K562 (cell line): ENCODE measurements around the gene C1orf56. TPM values are rescaled to one million over a fixed set of nuclear protein-coding genes. Genes with fewer than 3 reads are reported as not detected.

Experiments used
- ATAC-seq: fragments of 200-7000 bp; cut with Tn5 transposase; 3 replicates; pipeline ENCODE4 v1.9.1; 2020; ENCODE audit warnings: moderate library complexity
- BruUV-seq: library from RNA; stranded (reverse); fragments of 400-500 nt; replicated peaks from 2 replicates; lab custom pipeline; 2021; lab: Mats Ljungman, UMichigan
- CTCF ChIA-PET: fragments of 300-600 bp; formaldehyde crosslinking; extraction: SDS; loops from one replicate; lab custom pipeline; 2021; ENCODE audit warnings: low intra/inter-chr PET ratio; lab: Yijun Ruan, JAX
- POLR2A ChIA-PET: fragments of 300-600, 350-650 bp; sonication (Branson Sonifier 250); formaldehyde crosslinking; extraction: SDS; loops from one replicate; lab custom pipeline; 2021; ENCODE audit warnings: antibody characterized with exemption, inconsistent platforms; lab: Yijun Ruan, JAX
- DNase-seq, 4 experiments: peaks; one replicate each; pipeline versions ENCODE4 v3.0.0 to v3.0.0-alpha.2; 2011 to 2018; ENCODE audit warnings: low spot score in 3 of 4, mixed read lengths in 3 of 4; ENCODE audit errors: extremely low read depth in 1 of 4
- FAIRE-seq: peaks from 2 replicates; lab custom pipeline; 2011; peaks lifted over from hg19 to GRCh38; lab: Jason Lieb, UNC
- H2AFZ ChIP-seq: 2 replicates; pipeline ENCODE4 v1.6.0; 2011; ENCODE audit warnings: low read depth, low read length, control low read depth, inconsistent platforms
- H3K27ac ChIP-seq: fragments of 200-600 bp; 3 replicates; pipeline ENCODE4 v1.8.0; 2011; ENCODE audit warnings: low read depth, mild to moderate bottlenecking, control low read depth, inconsistent platforms, low read length, moderate library complexity, mixed read lengths; ENCODE audit errors: extremely low read depth
- H3K27me3 ChIP-seq, 2 experiments: fragments of 300-600 bp in 1 of 2; 2 replicates in 1 of 2; 3 replicates in 1 of 2; pipeline versions ENCODE4 v1.6.0 to v1.8.0; 2011; ENCODE audit warnings: inconsistent platforms in 2 of 2, low read length in 2 of 2, mild to moderate bottlenecking in 1 of 2, mixed read lengths in 1 of 2, moderate library complexity in 1 of 2; ENCODE audit not compliant: control insufficient read depth in 2 of 2, insufficient read depth in 2 of 2
- H3K36me3 ChIP-seq: fragments of 300-600 bp; 3 replicates; pipeline ENCODE4 v1.8.0; 2011; ENCODE audit warnings: mild to moderate bottlenecking, low read length, inconsistent platforms; ENCODE audit not compliant: control insufficient read depth, insufficient read depth
- H3K4me1 ChIP-seq, 2 experiments: fragments of 200-600 bp in 1 of 2; replicated peaks in 1 of 2; 2 replicates in 1 of 2; 3 replicates in 1 of 2; pipeline versions ENCODE4 v1.5.1 to v1.8.0; 2011; ENCODE audit warnings: inconsistent platforms in 2 of 2, low read length in 2 of 2, mild to moderate bottlenecking in 1 of 2, mixed read lengths in 1 of 2, moderate library complexity in 1 of 2; ENCODE audit not compliant: control insufficient read depth in 2 of 2, insufficient read depth in 2 of 2
- H3K4me2 ChIP-seq: 2 replicates; pipeline ENCODE4 v1.6.1; 2011; ENCODE audit warnings: low read length, control low read depth, inconsistent platforms, mixed read lengths; ENCODE audit not compliant: insufficient read depth
- H3K4me3 ChIP-seq: fragments of 200-600 bp; sonication (generic), shearing (Covaris generic); 2 replicates; pipeline ENCODE4 v1.5.1; 2016; ENCODE audit warnings: control low read depth, inconsistent platforms
- H3K79me2 ChIP-seq: fragments of 200-600 bp; 3 replicates; pipeline ENCODE4 v1.8.0; 2011; ENCODE audit warnings: low read length, inconsistent platforms; ENCODE audit not compliant: control insufficient read depth, insufficient read depth
- H3K9ac ChIP-seq, 2 experiments: 2 replicates each; pipeline versions ENCODE4 v1.6.0 to v1.6.1; 2011; ENCODE audit warnings: low read depth in 2 of 2, low read length in 2 of 2, control low read depth in 1 of 2, inconsistent platforms in 1 of 2, mild to moderate bottlenecking in 1 of 2, mixed read lengths in 1 of 2; ENCODE audit not compliant: insufficient read depth in 1 of 2
- H3K9me1 ChIP-seq: one replicate; pipeline ENCODE4 v1.6.0; 2011; ENCODE audit warnings: inconsistent platforms, mild to moderate bottlenecking, low read length, moderate library complexity; ENCODE audit not compliant: control insufficient read depth, insufficient read depth
- H3K9me3 ChIP-seq: replicated peaks from 2 replicates; pipeline ENCODE4 v1.5.1; 2011; ENCODE audit warnings: low read depth, low read length, inconsistent platforms; ENCODE audit not compliant: control insufficient read depth, insufficient read depth
- H4K20me1 ChIP-seq: replicated peaks from 2 replicates; pipeline ENCODE4 v1.6.1; 2011; ENCODE audit warnings: low read length, inconsistent platforms, mixed read lengths; ENCODE audit not compliant: control insufficient read depth, insufficient read depth
- FOXJ2 ChIP-seq: fragments of 200-800 bp; sonication (Bioruptor generic); IDR thresholded peaks from 2 replicates; pipeline ENCODE4 v1.6.1; 2016; ENCODE audit warnings: missing genetic modification characterization, missing compliant biosample characterization
- NR2C2 ChIP-seq, 2 experiments: fragments of 200-800 bp in 1 of 2; sonication (Bioruptor generic) in 1 of 2; sonication (generic) in 1 of 2; formaldehyde crosslinking in 1 of 2; IDR thresholded peaks; 2 replicates each; pipeline versions ENCODE4 v1.6.1 to v1.8.0; 2016 to 2022; ENCODE audit warnings: mild to moderate bottlenecking in 1 of 2, missing compliant biosample characterization in 1 of 2, missing genetic modification characterization in 1 of 2, missing genetic modification reagents in 1 of 2
- OTX1 ChIP-seq: fragments of 450-650 bp; formaldehyde crosslinking; IDR thresholded peaks from 2 replicates; pipeline ENCODE4 v1.4.0; 2022; ENCODE audit warnings: mild to moderate bottlenecking
- SMAD3 ChIP-seq: fragments of 450-650 bp; formaldehyde crosslinking; conservative IDR thresholded peaks from 2 replicates; pipeline ENCODE4 v1.4.0; 2020; ENCODE audit warnings: mild to moderate bottlenecking
- ZNF165 ChIP-seq: fragments of 250-450 bp; sonication (Bioruptor Pico); IDR thresholded peaks from 2 replicates; pipeline ENCODE4 v1.4.0; 2020; ENCODE audit warnings: borderline replicate concordance
- ZNF584 ChIP-seq: fragments of 200-800 bp; sonication (Bioruptor generic); IDR thresholded peaks from 2 replicates; pipeline ENCODE4 v1.6.1; 2016; ENCODE audit warnings: low read depth, mild to moderate bottlenecking, missing genetic modification characterization, missing compliant biosample characterization
- WGBS: fragments of 100-300 bp; shearing (Covaris generic); methylation state at CpG from one replicate; pipeline ENCODE4 v1.1.6; 2016; ENCODE audit warnings: low coverage, mixed read lengths; ENCODE audit not compliant: insufficient coverage; ENCODE audit errors: missing lambda C conversion rate; 5-methylcytosine and 5-hydroxymethylcytosine counted together
- in situ Hi-C: fragments of 300-500 bp; cut with MboI; formaldehyde crosslinking; loops from 4 replicates; pipeline ENCODE4 v1.15.0; 2018; ENCODE audit warnings: inconsistent platforms, mixed read lengths
- intact Hi-C: fragments of 100-400 bp; cut with micrococcal nuclease; formaldehyde crosslinking; loops from 2 replicates; pipeline ENCODE4 v1.14.2; 2022
- polyA plus RNA-seq, 8 experiments: library from polyadenylated mRNA; depleted of rRNA in 4 of 8; stranded (reverse) in 5 of 8; unstranded in 3 of 8; fragments of >200 nt; fragmentation: Nextera tagmentation in 2 of 8; fragmentation: Illumina TruSeq in 1 of 8; extraction: Ambion mirVana in 2 of 8; extraction: Trizol in 1 of 8; gene quantifications; 2 replicates each; pipeline versions ENCODE4 v1.2.1 to v1.2.3, GENCODE V29; 2011 to 2014; ENCODE audit warnings: inconsistent platforms in 1 of 8, missing spikeins in 1 of 8
- total RNA-seq, 7 experiments: library from RNA; depleted of rRNA in 6 of 7; stranded (reverse); fragments of >200 nt in 6 of 7; fragmentation: Illumina TruSeq in 2 of 7; extraction: Trizol in 2 of 7; gene quantifications; 2 replicates each; pipeline versions ENCODE4 v1.2.1 to v1.2.3, GENCODE V29; 2011 to 2021; ENCODE audit warnings: low replicate concordance in 1 of 7

Gene C1orf56
- total and polyA plus RNA-seq, 9 of the 15 experiments (the other 6 are each of a cell fraction or from before 2014, with no cell fraction given) = 0.18 to 15.7 (median 1.1) TPM

GRCh38 chr1:150999926-151000325, 47.6 kb upstream of the C1orf56 start:
- no peak for ATAC-seq
- in situ Hi-C loops (loop anchor here (5.0 to 10.0 kb wide), 2 partner anchors 435 to 743 kb away; partner anchors contain the start of gene CA14), intact Hi-C loops (loop anchor here (5.0 to 10.0 kb wide), 3 partner anchors 165 to 743 kb away; partner anchors contain the start of gene CA14)
- peaks cover 11% of the 10 kb centered on the region; the same call in 2 of the 3 replicates for H3K36me3 ChIP-seq
- no peaks in the 10 kb centered on the region for H3K9me1 ChIP-seq
- H3K4me2 ChIP-seq = peak overlapping the region; percentile 67; the same call in 1 of the 2 replicates
- H3K79me2 ChIP-seq = peaks cover 1% of the 10 kb centered on the region; the same call in 1 of the 3 replicates
- no peaks in the 10 kb centered on the region for H3K27me3 ChIP-seq
- DNase-seq = no peak
- no peak for FAIRE-seq
- H3K4me3 ChIP-seq = no peak overlapping the region
- H4K20me1 ChIP-seq = no peaks in the 10 kb centered on the region
- H2AFZ ChIP-seq = peak overlapping the region; percentile 88
- no peaks in the 10 kb centered on the region for H3K9me3 ChIP-seq
- H3K4me1 ChIP-seq = peaks cover 46 to 49% of the 10 kb centered on the region in 2 experiments
- WGBS = 95% methylated on average over 1 of the region's 2 CpGs
- TF ChIP-seq NR2C2 (CRISPR knock-in tag; IDR thresholded peaks at IDR 0.05) (no peak), NR2C2 (tag; IDR thresholded peaks at IDR 0.05) (no peak), ZNF584 (peak; percentile 11; the same call in 1 of the 2 replicates), SMAD3 (CRISPR knock-in tag) (no peak), OTX1 (CRISPR knock-in tag) (no peak), FOXJ2 (tag) (no peak), ZNF165 (CRISPR knock-in tag) (0 out of 2 replicates have a peak, but pooled peaks have one; percentile 24)
- TF ChIP-seq, all 486 proteins: peak for 2
- ChIA-PET POLR2A (interaction anchor here (0.7 to 1.8 kb wide), 6 partner anchors 10 to 764 kb away, joined by 3 to 7 read pairs (median 3); partner anchors contain the start of gene ANP32E), CTCF (no interaction called here)
- Histone ChIP-seq H3K27ac (peak overlapping the region; percentile 80), H3K9ac (peak overlapping the region; percentile 67 to 81; a peak in 2 of 4 replicates)
- no TSS peak for BruUV-seq
